B cell (primary cell): ENCODE measurements around the gene WASF1. TPM values are rescaled to one million over a fixed set of nuclear protein-coding genes. Genes with fewer than 3 reads are reported as not detected.

Experiments used
- ATAC-seq: fragments of 200-7000 bp; cut with Tn5 transposase; one replicate; pipeline ENCODE4 v1.10.0; 2021; ENCODE audit warnings: low read depth, mild to moderate bottlenecking, moderate number of reproducible peaks, moderate library complexity
- CTCF ChIA-PET: fragments of 350-600 bp; sonication (Branson Sonifier 250); formaldehyde crosslinking; loops from one replicate; lab custom pipeline; 2021; ENCODE audit warnings: antibody characterized with exemption, inconsistent platforms; lab: Charles Lee
- POLR2A ChIA-PET: fragments of 350-600 bp; sonication (Branson Sonifier 250); formaldehyde crosslinking; loops from one replicate; lab custom pipeline; 2021; ENCODE audit warnings: antibody characterized with exemption; lab: Charles Lee
- DNase-seq: peaks from one replicate; pipeline ENCODE4 v3.0.0; 2013
- H2AFZ ChIP-seq: 2 replicates; pipeline ENCODE4 v1.6.1; 2012; ENCODE audit warnings: mild to moderate bottlenecking, low read depth, low read length; ENCODE audit not compliant: insufficient read depth, poor library complexity, severe bottlenecking
- H3K27ac ChIP-seq, 2 donors: 1 replicate in 1 of 2; 2 replicates in 1 of 2; pipeline ENCODE4 v1.5.1; 2012 to 2013; ENCODE audit warnings: low read length in 2 of 2, mild to moderate bottlenecking in 2 of 2, moderate library complexity in 1 of 2
- H3K27me3 ChIP-seq, 4 experiments: fragments of 200-600 bp in 1 of 4; sonication (generic) in 1 of 4; replicated peaks in 1 of 4; 1 replicate in 2 of 4; 2 replicates in 2 of 4; pipeline versions ENCODE4 v1.6.1 to v1.7.0; 2013 to 2016; ENCODE audit warnings: low read length in 3 of 4, mild to moderate bottlenecking in 2 of 4, mixed read lengths in 1 of 4, moderate library complexity in 1 of 4; ENCODE audit not compliant: insufficient read depth in 4 of 4, control insufficient read depth in 3 of 4; ENCODE audit errors: control extremely low read depth in 1 of 4
- H3K36me3 ChIP-seq, 2 experiments: replicated peaks in 1 of 2; 1 replicate in 1 of 2; 2 replicates in 1 of 2; pipeline versions ENCODE4 v1.6.1 to v1.7.1; 2013; ENCODE audit warnings: low read length in 1 of 2; ENCODE audit not compliant: insufficient read depth in 2 of 2, control insufficient read depth in 1 of 2; ENCODE audit errors: control extremely low read depth in 1 of 2, extremely low read depth in 1 of 2
- H3K4me1 ChIP-seq, 2 donors: fragments of 200-600 bp in 1 of 2; sonication (generic) in 1 of 2; 1 replicate in 1 of 2; 2 replicates in 1 of 2; pipeline versions ENCODE4 v1.5.1 to v1.6.1; 2013 to 2017; ENCODE audit warnings: low read length in 2 of 2; ENCODE audit not compliant: control insufficient read depth in 2 of 2, insufficient read depth in 2 of 2
- H3K4me2 ChIP-seq: replicated peaks from 2 replicates; pipeline ENCODE3; 2012; ENCODE audit warnings: mild to moderate bottlenecking, low read depth, low read length; ENCODE audit not compliant: poor library complexity, severe bottlenecking
- H3K4me3 ChIP-seq, 5 experiments: fragments of 200-600 bp in 1 of 5; sonication (generic) in 1 of 5; 1 replicate in 3 of 5; 2 replicates in 2 of 5; pipeline versions ENCODE4 v1.5.1 to v1.7.0; 2011 to 2016; ENCODE audit warnings: low read length in 4 of 5, mild to moderate bottlenecking in 4 of 5, low read depth in 2 of 5, control low read depth in 1 of 5, moderate library complexity in 1 of 5; ENCODE audit not compliant: insufficient read depth in 1 of 5; ENCODE audit errors: control extremely low read depth in 1 of 5, extremely low read depth in 1 of 5
- H3K79me2 ChIP-seq: fragments of 200-600 bp; sonication (generic); one replicate; pipeline ENCODE4 v1.6.0; 2016; ENCODE audit warnings: low read length; ENCODE audit not compliant: control insufficient read depth, insufficient read depth
- H3K9ac ChIP-seq: fragments of 200-600 bp; sonication (generic); 2 replicates; pipeline ENCODE4 v1.6.1; 2017; ENCODE audit warnings: mild to moderate bottlenecking, low read length, moderate library complexity
- H3K9me3 ChIP-seq, 3 donors: one replicate each; pipeline versions ENCODE4 v1.6.1 to v1.7.1; 2013; ENCODE audit warnings: low read length in 2 of 3; ENCODE audit not compliant: control insufficient read depth in 2 of 3, insufficient read depth in 1 of 3; ENCODE audit errors: control extremely low read depth in 1 of 3
- H4K20me1 ChIP-seq: 2 replicates; pipeline ENCODE4 v1.6.0; 2012; ENCODE audit warnings: mild to moderate bottlenecking, low read length; ENCODE audit not compliant: insufficient read depth, control insufficient read depth, poor library complexity, severe bottlenecking
- H3K27ac Mint-ChIP-seq: one replicate; pipeline ENCODE4 v1.8.0; 2021; ENCODE audit warnings: mixed read lengths
- H3K27me3 Mint-ChIP-seq: one replicate; pipeline ENCODE4 v1.8.0; 2021; ENCODE audit warnings: mixed read lengths
- H3K4me1 Mint-ChIP-seq: one replicate; pipeline ENCODE4 v1.8.0; 2021; ENCODE audit warnings: mixed read lengths
- H3K4me3 Mint-ChIP-seq: one replicate; pipeline ENCODE4 v1.8.0; 2021; ENCODE audit warnings: mixed read lengths
- H3K9me3 Mint-ChIP-seq: one replicate; pipeline ENCODE4 v1.8.0; 2022; ENCODE audit warnings: mixed read lengths; ENCODE audit not compliant: insufficient read depth
- CTCF ChIP-seq: fragments of 200-600 bp; IDR thresholded peaks from one replicate; pipeline ENCODE4 v1.8.0; 2022; ENCODE audit warnings: antibody characterized with exemption, mild to moderate bottlenecking
- EZH2 ChIP-seq: IDR thresholded peaks from 2 replicates; pipeline ENCODE4 v1.6.1; 2012; ENCODE audit warnings: borderline replicate concordance, low read depth, mild to moderate bottlenecking, moderate library complexity, low read length; ENCODE audit not compliant: insufficient read depth, poor library complexity, severe bottlenecking
- WGBS: methylation state at CpG from one replicate; pipeline ENCODE4 v1.1.5; 2013; ENCODE audit warnings: missing lambda C conversion rate; ENCODE audit not compliant: insufficient coverage; 5-methylcytosine and 5-hydroxymethylcytosine counted together
- intact Hi-C: fragments of 100-400 bp; cut with micrococcal nuclease; formaldehyde crosslinking; loops from one replicate; pipeline ENCODE4 v1.10.0; 2022
- polyA plus RNA-seq: library from polyadenylated mRNA; depleted of rRNA; stranded (reverse); fragments of >200 nt; gene quantifications from 2 replicates; pipeline ENCODE4 v1.2.3, GENCODE V29; 2012
- total RNA-seq, 2 donors: library from RNA; stranded (reverse); fragments of 120-200 nt in 1 of 2; gene quantifications; 1 replicate in 1 of 2; 2 replicates in 1 of 2; pipeline versions ENCODE4 v1.2.3 to v1.2.4, GENCODE V29; 2013 to 2022

Gene WASF1
- total and polyA plus RNA-seq, 2 donors (not counting 1 experiment from before 2014, with no cell fraction given) = 8.6 to 10.8 TPM

- no peak overlapping the region for H2AFZ ChIP-seq
- no peaks in the 10 kb centered on the region for H3K9me3 ChIP-seq
- H4K20me1 ChIP-seq = no peaks in the 10 kb centered on the region
- CTCF ChIA-PET = interaction anchor here (0.6 kb wide), 1 partner anchor 66 kb away, joined by 3 read pairs; no protein-coding TSS in a partner anchor
- no peak overlapping the region for H3K9ac ChIP-seq
- H3K27ac ChIP-seq = no peak overlapping the region
- Mint-ChIP-seq H3K4me3 (no peak overlapping the region), H3K4me1 (peaks cover 10% of the 10 kb centered on the region), H3K9me3 (no peaks in the 10 kb centered on the region), H3K27ac (no peak overlapping the region), H3K27me3 (no peaks in the 10 kb centered on the region)
- peaks cover 7 to 12% of the 10 kb centered on the region in 2 donors for H3K4me1 ChIP-seq
- no peak overlapping the region for H3K4me2 ChIP-seq
- no peaks in the 10 kb centered on the region for H3K79me2 ChIP-seq
- intact Hi-C loops = no loop called here
- POLR2A ChIA-PET = no interaction called here
- no peak for ATAC-seq
- no peak overlapping the region for H3K4me3 ChIP-seq
- H3K27me3 ChIP-seq = no peaks in the 10 kb centered on the region
- peaks cover 0 to 1% of the 10 kb centered on the region in 2 experiments for H3K36me3 ChIP-seq
- no peak for TF ChIP-seq CTCF
- TF ChIP-seq EZH2 = no peak
- 100% methylated on average over 3 of the region's 4 CpGs for WGBS
- no peak for DNase-seq
Measured at GRCh38 chr6:110105296-110105695, 74.2 kb downstream of the WASF1 start.

- Mint-ChIP-seq H3K9me3 (no peaks in the 10 kb centered on the region), H3K27me3 (no peaks in the 10 kb centered on the region), H3K4me1 (peaks cover 10% of the 10 kb centered on the region), H3K4me3 (no peak overlapping the region), H3K27ac (no peak overlapping the region)
- no peak overlapping the region for H3K9ac ChIP-seq
- intact Hi-C loops = no loop called here
- H3K27ac ChIP-seq = no peak overlapping the region
- no peak for ATAC-seq
- no peaks in the 10 kb centered on the region for H3K79me2 ChIP-seq
- TF ChIP-seq EZH2 (no peak), CTCF (no peak)
- WGBS = no CpG with 5 or more reads among the region's 4 CpGs
- ChIA-PET CTCF (interaction anchor here (1.4 to 2.6 kb wide), 2 partner anchors 12 to 64 kb away, joined by 3 to 11 read pairs; no protein-coding TSS in a partner anchor), POLR2A (no interaction called here)
- no peak overlapping the region for H3K4me2 ChIP-seq
- H3K4me1 ChIP-seq = peaks cover 7 to 12% of the 10 kb centered on the region in 2 donors
- peaks cover 0 to 1% of the 10 kb centered on the region in 2 experiments for H3K36me3 ChIP-seq
- no peaks in the 10 kb centered on the region for H4K20me1 ChIP-seq
- no peak overlapping the region for H2AFZ ChIP-seq
- no peak for DNase-seq
- H3K4me3 ChIP-seq = no peak overlapping the region
- no peaks in the 10 kb centered on the region for H3K9me3 ChIP-seq
- H3K27me3 ChIP-seq = no peaks in the 10 kb centered on the region
Measured at GRCh38 chr6:110103260-110103659, 76.2 kb downstream of the WASF1 start.
